Medulla oblongata (tissue), 1 donor: ENCODE measurements around the gene YY1.
"Not testable (repeated sequence)": the region's sequence is repeated elsewhere in the genome, so short reads cannot be mapped to it uniquely, and the experiment has no call there.

Source experiments
- DNase-seq: peaks from one replicate; pipeline ENCODE4 v3.0.0-alpha.2; 2015; ENCODE audit errors: extremely low spot score

YY1 gene

DNA sequence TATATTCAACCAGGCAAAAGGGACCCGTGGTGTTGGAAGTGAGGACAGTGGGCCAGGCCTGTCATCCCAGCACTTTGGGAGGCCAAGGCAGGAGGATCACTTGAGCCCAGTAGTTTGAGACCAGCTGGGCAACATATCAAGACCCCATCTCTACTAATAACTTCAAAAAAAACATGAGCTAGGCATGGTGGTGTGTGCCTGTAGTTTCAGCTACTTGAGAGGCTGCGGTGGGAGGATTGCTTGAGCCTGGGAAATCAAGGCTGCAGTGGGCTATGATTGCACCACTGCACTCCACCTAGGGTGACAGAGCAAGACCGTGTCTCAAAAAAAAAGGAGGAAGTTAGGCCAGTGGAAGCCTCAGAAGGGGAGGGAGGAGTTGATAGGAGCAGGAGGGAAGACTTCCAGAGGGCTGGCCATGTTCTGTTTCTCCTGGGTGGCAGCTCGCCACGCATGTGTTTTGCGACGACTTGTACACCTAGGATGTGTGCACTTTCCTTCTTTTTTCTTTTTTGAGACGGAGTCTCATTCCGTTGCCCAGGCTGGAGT lies 57.2 kb downstream of the YY1 start:
- DNase-seq, result no peak

DNA sequence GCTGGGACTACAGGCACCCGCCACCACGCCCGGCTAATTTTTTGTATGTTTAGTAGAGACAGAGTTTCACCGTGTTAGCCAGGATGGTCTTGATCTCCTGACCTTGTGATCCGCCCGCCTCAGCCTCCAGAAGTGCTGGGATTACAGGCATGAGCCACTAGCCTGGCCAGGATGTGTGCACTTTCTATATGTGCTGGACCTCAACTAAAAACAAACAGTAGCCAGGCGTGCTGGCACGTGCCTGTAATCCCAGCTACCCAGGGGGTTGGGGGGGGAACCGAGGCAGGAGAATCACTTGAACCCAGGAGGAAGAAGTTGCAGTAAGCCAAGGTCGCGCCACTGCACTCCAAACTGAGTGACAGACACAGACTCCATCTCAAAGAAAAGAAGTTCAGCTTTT lies 57.8 kb downstream of the YY1 start:
- not testable (repeated sequence) for DNase-seq

DNA sequence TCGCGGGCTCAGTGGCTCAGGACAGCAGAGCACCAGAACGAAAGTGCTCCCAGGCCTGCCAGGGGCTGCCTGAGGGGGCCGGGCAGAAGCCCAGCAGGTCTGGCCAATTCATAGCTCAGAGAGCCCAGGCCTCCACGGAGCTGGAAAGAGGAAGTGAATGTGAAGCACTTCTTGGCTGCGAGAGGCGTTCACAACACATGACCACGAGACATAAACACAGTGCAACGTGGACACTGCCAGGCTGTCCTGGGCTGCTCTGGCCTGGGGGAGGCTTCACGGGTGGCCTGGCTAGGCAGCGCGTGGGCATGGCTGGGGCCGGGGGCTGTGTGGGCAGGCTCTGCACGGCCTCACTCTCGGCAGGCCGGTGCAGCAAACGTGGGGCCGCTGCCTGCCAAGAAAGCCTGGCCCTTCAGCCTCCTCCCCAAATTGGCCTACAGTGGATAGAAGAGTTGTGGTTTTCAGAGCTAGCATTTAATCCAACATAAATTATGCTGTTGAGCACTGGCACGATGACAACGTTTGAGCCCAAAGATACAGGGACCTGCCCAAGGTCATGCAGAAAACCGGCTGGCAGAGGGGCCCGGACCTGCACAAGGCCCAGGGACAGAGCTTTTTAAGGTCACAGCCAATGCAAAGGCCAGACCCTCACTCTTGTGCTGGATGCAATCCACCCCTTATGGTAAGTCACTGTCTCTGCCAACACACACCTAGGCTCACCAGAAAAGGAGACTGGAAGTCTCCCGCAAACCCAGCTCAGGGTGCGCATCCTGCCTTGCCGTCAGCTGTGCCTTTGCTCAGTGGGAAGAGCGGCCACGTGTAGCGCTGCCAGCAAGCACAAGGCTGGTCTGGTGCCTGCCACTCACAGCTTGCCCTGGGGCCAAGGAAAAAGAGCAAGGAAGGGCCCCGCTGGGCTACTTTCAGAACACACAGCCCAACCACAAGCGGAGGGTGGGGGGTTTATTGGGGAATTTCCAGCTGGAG lies 58.7 kb downstream of the YY1 start:
- DNase-seq, result peak; percentile 95

DNA sequence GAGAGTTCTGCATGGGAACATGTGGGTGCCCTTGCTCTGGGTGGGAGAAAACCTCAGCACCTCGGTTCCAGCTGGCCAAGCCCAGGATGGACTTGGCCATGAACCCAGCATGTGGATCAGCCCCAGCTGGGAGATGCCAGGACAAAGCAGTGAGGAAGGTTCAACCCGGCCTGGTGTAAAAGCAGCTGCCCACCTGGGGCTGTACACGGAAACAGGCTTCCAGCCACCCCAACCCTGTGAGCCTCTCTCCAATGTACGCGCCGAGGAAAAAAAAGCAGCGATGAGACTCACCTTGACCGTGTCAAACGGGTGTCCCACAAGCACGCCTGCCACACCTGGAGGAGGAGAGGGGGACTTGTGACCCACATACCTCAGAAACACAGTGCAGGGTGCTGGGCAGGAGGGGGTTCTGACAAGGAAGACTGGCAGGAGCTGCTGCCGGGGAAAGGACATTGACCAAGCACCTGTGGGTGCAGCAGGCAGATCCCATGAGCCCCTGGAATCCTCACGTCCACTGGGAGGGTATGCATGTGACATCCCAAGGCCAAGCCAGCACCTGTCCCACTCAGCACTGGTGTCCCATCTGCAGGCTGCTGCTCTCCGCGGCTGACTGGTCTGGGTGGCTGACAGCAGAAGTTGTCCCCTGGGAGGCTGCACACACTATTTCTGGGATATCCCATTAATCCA lies 59.8 kb downstream of the YY1 start:
- DNase-seq, result no peak

DNA sequence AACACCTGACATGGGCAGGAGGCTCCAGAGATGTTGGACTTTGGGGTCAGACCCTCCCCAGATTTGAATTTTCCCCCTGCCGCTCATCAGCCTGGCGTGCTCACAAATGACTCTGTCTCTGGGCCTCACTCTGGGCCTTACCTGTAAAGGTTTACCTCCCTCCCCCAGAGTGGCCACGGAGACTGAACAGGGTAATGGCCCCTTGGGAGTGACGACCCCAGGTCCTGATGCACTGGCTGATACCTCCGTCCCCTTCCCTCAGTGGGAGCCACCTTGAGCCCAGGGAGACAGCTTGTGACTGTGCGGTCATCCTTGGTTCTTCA lies 60.3 kb downstream of the YY1 start:
- no peak for DNase-seq

DNA sequence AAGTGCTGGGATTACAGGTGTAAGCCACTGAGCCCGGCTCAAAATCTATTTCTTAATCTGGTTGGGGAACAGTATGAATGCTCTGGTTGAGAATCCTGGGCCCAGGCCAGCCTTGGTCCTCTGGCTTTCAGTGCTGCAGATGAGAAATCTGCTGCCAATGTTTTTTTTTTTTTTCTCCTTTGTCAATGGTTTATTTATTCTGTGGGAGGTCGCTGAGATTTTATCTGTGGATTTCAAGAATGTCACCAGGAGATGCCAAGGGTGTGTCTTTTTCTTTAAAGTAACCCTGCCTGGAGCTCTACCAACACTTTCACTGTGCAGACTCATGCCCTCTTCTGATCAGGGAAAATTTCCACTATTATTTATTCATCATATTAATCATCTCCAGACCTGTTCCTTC lies 63.7 kb downstream of the YY1 start:
- no peak for DNase-seq

DNA sequence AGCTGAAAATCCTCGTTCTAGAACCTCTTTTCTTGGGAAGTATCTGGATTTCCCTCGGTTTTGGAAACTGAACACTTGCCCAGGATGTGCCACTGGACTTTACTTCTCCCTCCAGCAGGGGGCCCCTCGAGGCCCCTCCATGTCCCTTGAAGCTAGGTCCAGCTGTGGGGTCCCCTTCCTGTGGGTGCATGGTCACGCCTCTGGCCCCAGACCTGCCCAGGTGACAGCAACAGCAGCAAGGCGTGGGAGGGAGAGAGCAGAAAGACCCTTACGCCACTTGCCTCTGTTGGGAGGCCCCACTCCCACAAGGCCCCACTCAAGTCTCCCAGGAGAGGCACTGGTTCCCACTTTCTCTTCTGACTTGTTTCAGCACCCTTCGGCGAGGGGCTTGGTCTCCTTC lies 64.2 kb downstream of the YY1 start:
- DNase-seq, result no peak

DNA sequence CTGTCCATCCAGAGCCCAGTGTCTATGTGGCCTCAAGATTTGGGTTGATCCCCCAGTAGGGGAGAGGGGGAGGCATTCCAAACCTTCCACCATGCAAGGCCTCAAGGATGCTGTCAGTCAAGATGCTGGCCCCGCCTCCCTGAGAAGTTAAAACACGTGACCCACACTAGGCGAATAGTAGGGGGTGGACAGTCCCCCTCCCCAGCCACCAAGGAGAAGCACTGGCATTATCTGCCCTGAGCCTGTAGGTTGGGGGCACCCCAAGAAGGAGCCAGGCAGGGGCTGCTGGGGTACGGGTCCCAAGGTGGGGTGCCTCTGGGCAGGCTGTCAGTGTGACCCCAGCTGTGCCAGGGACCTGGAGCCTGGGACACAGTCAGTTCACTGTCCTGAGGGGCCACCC lies 65.0 kb downstream of the YY1 start:
- DNase-seq, result no peak

DNA sequence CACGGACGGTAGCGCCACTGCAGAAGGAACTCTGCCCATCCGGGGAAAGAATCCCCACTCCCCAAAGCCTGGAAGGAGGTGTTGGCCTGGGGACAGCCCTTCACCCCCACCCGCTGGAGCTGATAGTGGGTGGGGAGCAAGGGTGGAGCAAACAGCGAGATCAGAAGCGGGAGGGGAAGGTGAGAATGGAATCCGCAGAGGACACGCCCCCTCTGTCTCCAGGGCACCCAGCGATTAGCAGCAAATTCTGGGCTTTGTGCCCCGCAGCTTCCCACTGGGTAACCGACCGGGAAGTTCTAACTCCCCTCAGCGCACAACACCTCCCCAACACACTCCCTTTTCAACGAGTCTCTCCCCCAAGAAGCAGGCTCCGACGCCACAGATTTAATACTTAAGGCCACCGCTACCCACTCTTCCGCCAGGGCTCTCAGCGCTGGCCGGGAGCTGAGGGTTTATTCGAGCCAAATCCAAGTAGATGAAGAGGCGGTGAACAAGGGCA lies 65.9 kb downstream of the YY1 start:
- peak; percentile 57 for DNase-seq

DNA sequence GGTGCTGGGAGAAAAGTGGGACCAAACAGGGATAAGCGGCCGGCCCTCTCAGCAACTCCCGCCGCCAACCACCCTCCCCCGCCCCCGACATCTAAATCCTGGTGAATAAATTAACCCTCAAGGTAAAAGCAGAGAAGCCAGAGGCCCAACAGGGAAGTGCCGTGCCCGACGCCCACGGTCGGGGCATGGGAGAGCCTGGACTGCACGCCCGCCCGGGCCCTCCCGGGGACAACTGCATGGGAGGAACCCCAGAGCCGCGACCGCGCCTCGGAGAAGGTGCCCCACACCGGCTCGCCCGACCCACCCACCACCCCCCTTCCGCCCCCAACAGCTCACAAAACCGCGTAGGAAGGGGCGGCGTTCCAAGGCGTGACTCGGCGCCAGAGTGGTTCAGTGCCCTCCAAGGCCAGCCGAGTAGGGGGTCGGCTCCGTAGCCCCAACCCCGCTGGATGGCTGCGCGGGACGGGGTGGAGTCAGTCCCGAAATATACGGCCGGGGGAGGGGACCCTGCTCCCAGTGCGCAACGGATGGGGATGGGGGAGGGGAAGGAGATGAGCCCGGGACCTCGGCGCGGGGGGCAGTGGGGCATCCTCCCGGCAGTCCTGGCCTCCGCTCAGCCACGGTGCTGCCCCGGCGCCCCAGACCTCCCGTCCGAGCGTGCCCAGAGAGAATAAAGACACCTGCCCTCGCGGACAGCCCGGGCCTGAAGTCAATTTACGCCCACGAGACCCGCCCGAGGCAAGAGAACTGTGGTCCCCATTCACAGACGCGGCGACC lies 66.6 kb downstream of the YY1 start:
- DNase-seq, result no peak

DNA sequence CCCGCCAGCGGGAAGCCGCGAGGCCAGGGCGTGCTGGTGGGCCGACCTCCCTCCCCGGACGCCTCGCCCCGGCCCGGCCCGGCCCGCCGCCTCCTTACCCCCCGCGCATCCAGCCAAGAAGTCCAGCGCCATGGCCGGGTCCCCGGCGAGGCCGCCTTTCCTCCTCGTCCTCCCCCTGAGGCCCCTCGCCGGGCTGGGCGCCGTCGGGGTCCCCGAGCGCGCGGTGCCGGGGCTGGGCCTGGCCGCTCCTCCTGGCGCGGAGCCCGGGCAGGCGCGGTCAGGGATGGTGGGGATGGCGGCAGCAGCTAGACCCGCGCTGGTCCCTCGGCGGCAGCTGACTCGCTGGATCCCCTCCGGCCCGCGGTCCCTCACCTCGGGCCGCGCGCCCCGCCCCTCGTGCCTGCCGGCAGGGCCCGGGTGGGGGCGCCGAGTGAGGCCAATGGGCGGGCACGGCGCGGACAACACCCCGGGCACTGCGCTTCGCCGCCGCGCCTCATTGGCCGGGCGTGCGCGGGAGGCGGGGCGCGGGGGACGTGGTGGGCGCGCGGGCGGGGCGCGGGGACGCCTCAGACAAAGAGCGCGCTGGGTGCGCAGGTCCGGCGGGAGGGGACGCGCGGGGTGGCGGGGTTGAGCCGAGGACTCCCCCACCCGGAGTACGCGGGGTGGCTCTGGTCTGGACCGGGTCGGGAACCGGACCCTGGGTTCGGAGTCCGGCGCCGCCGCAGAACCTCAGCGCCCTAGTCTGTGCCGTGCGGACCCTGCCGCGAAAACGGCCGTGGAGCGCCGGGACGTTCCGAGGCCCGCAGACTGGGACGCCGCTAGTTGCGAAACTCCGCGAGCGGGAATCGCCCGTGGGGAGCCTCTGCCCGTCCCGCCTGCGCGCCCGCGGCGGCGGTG lies 67.4 kb downstream of the YY1 start, which contains the start of gene SLC25A29:
TSS of gene SLC25A29 (minus strand) at position 344 of the 897 bp plus-strand sequence. CDS start at position 132, 212 bp downstream.
- peak; percentile 96 for DNase-seq

DNA sequence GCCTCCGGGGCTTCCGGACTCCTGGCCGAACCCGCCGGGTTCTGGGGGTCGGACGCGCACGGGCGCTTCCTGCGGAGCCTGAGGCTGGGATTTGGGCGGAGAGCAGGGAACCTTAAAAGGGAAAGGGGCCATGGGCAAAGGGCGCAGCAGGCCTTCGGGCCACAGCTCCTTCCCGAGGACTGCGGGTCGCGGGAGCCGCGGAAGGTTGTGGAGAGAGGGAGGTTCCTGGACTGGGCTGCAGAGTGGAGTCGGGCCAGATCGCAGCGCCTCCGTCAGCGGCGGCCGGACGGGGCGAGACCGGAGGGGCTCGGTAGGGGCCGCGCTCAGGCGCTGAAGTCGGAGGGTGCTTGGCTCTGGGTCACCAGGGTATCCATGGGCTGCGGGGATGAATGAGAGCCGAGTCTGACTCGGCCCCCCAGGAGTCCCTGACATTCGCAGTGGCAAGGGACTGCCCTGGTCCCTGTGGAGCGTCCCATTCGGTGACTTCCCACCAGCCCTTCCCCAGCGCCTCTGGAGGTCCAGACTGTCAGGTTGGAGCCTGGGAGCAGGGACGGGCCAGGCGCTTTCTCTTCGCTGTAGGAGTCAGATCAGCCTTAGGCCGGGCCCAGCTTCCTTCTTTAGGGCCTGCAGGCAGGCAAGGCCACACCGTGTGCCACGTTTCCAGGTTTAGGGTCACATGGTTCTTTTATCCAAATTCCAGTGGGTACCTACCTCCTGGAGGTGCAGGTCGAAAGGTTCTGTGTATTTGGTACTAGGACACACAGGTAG lies 68.2 kb downstream of the YY1 start:
- DNase-seq, result no peak

DNA sequence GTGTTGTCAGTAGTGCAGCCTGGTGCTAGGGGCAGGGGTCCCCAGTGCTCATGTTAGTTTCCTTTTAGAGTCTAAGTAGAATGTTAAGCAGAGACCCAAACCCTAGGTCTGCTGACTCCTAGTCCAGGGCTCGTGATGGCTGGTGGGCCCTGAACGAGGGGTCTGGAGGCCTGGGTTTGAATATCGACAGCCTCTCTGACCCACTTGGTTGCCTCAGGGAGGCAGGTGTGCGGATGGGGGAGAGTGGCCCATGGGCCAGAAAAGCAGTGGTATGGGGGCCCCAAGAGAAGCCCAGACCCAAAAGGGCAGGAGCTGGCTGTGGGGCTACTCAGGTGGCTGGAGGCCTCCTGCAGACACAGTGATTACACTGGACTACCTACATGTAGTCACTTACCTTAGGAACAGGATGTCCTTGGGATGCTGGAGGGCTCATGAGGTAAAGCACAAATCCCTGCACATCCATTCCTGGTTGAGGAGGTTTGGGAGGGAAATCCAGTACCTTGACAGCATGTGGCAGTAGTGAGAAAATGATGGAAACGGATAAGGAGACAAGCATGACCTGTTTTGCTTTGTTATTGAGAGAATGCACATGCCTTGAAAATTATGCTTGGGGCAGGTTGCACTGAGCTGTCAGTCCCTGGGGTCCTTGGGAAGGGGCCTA lies 69.0 kb downstream of the YY1 start:
- no peak for DNase-seq

DNA sequence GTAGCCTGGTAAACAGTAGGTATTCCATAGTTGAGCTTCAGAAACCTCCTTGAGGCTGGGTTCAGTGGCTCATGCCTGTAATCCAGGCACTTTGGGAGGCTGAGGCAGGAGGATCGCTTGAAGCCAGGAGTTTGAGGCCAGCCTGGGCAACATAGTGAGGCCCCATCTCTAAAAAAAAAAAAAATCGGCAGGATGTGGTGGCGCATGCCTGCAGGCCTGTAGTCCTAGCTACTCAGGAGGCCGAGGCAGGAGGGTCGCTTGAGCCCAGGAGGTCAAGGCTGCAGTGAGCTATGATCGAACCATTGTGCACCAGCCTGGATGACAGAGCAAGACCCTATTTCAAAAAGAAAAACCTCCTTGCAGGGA lies 69.5 kb downstream of the YY1 start:
- not testable (repeated sequence) for DNase-seq

DNA sequence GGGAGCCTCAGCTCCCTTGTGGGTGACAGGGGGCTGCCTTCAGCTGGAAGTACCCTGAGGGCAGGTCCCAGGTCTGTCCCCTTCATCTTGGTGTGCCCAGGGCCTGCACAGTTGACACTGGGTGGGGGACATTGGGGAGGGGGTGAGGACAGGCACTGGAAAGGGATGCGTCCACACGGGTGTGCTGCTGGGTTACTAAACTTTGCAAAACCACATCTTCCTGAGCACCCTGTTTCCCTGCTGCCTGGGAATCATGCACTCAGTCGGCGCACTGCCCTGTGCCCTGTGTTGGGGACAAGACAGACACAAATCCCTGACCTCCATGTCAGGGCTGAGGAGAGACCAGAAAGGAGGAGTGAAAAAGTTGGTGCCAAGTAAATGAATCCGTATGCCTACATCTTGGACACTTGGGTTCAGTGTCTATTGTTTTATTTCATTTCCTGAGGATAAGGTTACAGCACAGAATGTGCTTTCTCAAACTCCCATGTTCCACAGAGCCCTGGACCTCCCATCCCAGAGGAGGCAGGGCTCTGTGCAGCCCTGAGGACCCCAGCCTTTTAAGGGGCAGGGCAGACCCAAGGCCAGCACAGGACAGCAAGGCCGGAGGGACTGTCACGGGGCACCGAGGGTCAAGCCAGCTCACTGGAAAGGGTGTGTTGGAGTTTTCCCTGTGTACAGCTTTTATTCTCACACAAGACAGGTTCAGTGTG lies 70.2 kb downstream of the YY1 start:
- DNase-seq, result no peak

DNA sequence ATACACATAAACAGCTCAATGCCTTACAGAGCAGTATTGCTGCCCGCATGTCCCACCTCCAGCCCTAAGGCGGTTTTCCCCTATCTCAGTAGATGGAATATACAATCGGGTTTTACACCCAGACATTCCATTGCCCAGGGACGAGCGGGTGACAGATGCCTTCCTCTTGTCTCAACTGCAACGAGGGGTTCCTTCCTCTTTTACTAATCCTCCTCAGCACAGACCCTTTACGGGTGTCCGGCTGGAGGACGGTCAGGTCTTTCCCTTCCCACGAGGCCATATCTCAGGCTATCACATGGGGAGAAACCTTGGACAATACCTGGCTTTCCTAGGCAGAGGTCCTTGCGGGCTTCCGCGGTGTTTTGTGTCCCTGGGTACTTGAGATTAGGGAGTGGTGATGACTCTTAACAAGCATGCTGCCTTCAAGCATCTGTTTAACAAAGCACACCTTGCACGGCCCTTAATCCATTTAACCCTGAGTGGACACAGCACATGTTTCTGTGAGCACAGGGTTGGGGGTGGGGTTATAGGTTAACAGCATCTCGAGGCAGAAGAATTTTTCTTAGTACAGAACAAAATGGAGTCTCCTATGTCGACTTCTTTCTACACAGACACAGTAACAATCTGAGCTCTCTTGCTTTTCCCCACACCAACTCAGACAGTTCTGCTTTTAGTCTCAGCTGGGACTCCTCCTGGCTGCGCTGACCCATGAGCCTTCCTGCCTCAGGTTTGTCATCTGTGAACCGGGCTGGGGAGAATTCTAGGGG lies 73.3 kb downstream of the YY1 start:
- peak; percentile 57 for DNase-seq

DNA sequence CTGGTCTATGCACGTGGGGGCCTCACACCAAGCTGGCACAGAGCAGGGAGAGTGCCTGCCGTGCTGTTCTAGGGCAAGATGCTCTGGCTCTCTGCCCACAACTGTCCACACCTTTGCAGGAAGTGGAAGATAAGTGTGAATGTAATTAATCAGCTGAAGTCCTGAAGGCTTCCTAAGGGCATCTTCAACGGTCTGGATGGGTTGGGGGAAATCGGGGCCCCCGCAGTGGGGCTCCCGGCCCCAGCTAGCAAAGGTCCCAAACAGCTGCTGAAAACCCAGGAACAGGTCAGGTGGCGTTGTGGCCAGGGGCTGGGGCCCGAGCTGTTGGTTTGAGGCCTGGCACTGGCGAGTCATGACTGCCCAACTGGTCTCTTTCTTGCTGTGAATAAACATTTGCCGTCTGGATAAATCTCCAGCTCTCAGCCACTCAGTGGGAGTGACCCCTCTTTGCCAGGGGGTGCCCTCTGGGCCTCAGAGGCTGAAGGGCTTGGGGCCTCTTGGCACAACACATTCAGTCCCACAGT lies 74.0 kb downstream of the YY1 start:
- DNase-seq, result no peak
